AG09309 (cell line): Measurements from ENCODE around the gene BEST2.

Experiments
- DNase-seq: peaks from one replicate; pipeline ENCODE4 v3.0.0-alpha.2; 2010; ENCODE audit warnings: low read depth
- H3K4me3 ChIP-seq: 2 replicates; pipeline ENCODE4 v1.5.1; 2011; ENCODE audit warnings: mild to moderate bottlenecking, low read depth, low read length, moderate library complexity; ENCODE audit not compliant: control insufficient read depth
- TF ChIP-seq, protein P1 (sequence below): IDR thresholded peaks from 2 replicates; pipeline ENCODE4 v1.5.1; 2011; ENCODE audit warnings: mild to moderate bottlenecking, low read depth, low read length, inconsistent platforms; ENCODE audit not compliant: insufficient read depth, control insufficient read depth; ENCODE audit errors: missing control alignments

BEST2 gene

DNA sequence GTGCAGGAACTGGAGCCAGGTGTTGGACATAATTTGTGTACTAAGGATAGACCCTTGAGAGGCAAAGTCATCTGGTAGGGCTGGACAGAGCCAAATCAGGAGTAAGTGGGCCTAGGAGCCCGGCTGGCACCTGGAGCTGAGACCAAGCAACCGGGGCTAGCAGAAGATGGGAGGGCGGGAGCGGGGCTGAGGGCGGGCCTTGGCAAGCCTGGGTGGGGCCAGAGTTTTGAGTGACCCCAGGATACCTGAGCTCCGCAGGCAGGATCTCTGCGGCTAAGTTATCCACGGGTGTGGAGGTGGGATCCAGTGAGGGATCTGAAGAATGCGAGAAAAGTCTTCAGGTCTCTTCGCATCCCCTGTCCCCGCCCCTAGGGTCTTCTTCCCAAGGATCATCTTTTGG, 15.6 kb downstream of the BEST2 start:
- no peak overlapping the region for H3K4me3 ChIP-seq
- DNase-seq = no peak
- TF ChIP-seq, protein P1, sequence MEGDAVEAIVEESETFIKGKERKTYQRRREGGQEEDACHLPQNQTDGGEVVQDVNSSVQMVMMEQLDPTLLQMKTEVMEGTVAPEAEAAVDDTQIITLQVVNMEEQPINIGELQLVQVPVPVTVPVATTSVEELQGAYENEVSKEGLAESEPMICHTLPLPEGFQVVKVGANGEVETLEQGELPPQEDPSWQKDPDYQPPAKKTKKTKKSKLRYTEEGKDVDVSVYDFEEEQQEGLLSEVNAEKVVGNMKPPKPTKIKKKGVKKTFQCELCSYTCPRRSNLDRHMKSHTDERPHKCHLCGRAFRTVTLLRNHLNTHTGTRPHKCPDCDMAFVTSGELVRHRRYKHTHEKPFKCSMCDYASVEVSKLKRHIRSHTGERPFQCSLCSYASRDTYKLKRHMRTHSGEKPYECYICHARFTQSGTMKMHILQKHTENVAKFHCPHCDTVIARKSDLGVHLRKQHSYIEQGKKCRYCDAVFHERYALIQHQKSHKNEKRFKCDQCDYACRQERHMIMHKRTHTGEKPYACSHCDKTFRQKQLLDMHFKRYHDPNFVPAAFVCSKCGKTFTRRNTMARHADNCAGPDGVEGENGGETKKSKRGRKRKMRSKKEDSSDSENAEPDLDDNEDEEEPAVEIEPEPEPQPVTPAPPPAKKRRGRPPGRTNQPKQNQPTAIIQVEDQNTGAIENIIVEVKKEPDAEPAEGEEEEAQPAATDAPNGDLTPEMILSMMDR = no peak

DNA sequence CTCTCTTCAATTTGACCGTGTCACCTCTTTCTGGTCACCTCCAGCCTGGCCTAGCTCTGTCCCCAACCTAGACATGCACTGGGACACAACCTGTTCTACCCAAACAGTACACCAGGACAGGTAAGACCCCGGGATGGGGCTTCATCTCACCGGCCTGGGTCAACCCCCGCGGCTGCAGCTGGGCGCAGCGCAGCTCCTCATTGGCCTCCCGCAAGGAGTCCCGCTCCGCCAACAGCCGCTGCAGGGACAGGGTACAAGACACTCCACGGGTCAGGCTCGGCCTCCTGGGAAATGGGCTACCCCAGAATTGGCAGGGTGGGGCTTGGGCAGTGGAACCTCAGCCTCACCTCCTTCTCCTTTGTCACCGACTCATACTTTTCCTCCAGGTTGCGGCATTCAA, 16.1 kb downstream of the BEST2 start:
- TF ChIP-seq, protein P1 = no peak
- H3K4me3 ChIP-seq = no peak overlapping the region

DNA sequence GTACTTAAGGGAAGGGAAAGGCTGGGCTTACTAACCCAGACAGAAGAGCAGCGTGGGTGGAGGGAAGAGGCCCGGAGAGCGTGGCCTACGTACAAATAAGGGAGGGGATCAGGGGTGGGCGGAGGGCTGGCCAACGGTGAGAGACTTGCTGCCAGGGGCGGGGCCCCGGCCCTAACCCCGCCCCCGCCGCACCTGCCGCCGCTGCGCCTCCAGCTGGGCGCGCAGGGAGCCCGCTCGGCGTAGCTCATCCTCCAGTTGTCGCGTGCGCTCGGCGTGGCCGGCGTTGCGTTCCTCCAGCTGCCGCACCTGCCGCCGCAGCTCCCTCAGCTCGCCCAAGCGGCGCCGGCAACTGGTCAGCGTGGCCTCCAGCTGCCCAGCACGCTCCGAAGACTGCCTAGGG, 18.1 kb downstream of the BEST2 start:
- DNase-seq = no peak
- H3K4me3 ChIP-seq = no peak overlapping the region
- TF ChIP-seq, protein P1 = no peak

More for the DNA sequence above, 16.1 kb downstream of the BEST2 start:
- DNase-seq = no peak

DNA sequence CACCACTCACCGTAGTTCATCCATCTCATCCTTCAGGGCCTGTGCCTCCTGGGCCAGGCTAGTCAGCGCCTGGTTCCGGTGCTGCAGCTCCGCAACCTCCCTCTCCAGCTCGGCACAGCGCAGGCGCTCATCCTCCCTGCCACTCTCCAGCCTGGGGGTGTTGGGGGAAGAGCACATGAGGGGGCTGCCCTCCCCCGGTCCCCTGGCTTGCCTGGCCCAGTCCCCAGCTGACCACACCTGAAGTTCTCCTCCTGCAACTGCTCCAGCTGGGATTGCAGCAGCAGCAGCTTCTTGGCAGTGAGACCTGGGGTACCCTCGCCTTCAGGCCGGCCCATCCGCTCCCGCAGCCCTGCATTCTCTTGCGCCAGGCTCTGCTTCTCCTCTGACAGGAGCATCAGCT, 19.3 kb downstream of the BEST2 start:
- TF ChIP-seq, protein P1 = no peak
- H3K4me3 ChIP-seq = no peak overlapping the region
- no peak for DNase-seq

DNA sequence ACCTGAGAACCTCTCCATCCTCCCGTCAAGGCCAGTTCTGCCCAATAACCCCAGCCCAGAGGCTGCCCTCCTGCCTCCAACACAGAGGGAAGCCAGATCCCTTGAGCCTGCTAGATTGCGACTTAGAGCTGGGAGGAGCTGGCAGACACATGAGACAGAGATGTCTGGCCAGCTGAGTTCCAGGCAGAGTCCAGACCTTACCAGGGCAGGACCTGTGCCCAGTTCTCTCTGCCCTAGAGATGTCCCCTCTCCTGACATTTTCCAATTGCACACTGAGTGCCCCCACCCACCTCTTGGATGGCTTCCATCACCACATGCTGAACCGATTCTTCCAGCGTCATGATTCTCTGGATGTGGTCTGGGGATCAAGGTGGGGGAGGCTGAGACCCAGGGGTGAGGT, 20.7 kb downstream of the BEST2 start:
- DNase-seq = no peak
- TF ChIP-seq, protein P1 = no peak
- no peak overlapping the region for H3K4me3 ChIP-seq

DNA sequence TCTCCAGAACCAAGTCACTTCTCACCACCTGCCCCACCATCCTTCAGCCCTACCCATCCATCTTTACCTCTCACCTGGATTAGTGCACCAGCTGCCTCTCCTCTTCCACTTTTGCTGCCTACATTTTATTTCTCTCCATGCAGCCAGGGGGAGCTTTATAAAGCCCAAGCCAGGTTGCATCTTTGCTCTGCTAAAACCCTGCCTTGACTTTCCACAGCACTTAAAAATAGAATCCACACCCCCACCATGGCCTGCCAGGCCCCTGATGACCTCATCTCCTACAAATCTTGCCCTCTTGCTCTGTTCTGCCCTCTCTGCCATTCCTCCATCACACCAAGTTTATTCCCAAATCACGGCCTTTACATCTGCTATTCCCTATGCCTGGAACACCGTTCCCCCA, 22.0 kb downstream of the BEST2 start:
- TF ChIP-seq, protein P1 = peak; percentile 52
- DNase-seq = no peak
- H3K4me3 ChIP-seq = no peak overlapping the region

DNA sequence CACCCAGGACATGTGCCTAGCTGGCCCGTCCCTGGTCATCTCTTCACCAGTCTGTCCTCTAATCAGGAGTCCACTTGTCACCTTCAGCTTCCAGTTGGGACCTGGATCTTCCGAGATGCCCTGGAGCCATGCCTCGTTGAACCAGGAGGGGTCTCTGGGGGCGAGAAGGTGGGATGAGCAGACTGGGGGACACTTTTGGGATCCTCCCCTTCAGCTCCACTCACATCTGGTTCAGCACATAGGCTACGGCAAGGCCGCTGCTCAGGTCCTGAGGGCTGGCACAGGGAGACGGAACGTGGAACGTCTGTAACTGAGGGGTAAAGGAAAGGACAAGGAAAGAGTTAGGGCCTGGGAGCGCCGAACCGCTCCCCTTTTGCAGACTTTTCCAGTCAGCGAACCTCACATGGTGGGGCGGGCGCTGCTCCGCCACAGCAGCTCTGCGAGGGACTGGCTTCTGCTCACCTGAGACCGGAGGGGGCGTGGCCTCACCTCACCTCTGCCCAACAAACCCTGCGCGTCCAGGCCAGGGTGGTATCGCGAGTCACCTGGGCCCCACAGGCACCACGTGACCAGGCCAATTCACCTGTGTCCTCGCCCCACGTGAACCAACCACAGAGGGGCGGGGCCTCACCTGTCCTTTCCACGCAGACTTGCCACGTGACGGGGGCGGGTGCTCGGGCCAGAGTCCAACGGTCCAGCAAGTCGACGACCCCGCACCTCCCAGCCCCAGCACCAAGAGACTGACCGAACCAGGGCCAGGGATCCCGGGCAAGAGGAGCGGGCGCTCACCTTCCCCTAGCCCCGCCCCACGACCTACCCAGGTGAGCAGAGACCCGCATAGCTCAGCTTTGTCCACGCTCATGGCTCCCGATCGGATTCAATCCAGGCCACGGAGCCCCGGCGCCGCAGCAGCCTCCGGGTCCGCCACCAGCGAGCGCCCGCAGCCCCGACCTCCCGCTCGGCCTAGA, 23.3 kb downstream of the BEST2 start, which contains the start of gene HOOK2:
Gene HOOK2 (minus strand): TSS at position 965 of the 968 bp plus-strand sequence. CDS start 103 bp downstream, at position 862.
- peak within 1 kb of the TSS; percentile 85 for H3K4me3 ChIP-seq
- no peak for DNase-seq
- TF ChIP-seq, protein P1 = no peak
